HG03521 (cell line): ENCODE results near the gene DBT.
"Not testable (repeated sequence)": the region's sequence is repeated elsewhere in the genome, so short reads cannot be mapped to it uniquely, and the experiment has no call there.

ENCODE experiments used
- ATAC-seq: cut with Tn5 transposase; IDR thresholded peaks from one replicate; pipeline ENCODE4 v1.9.1; 2021; ENCODE audit warnings: mild to moderate bottlenecking, moderate library complexity; ENCODE audit not compliant: unreplicated experiment

DBT gene

DNA sequence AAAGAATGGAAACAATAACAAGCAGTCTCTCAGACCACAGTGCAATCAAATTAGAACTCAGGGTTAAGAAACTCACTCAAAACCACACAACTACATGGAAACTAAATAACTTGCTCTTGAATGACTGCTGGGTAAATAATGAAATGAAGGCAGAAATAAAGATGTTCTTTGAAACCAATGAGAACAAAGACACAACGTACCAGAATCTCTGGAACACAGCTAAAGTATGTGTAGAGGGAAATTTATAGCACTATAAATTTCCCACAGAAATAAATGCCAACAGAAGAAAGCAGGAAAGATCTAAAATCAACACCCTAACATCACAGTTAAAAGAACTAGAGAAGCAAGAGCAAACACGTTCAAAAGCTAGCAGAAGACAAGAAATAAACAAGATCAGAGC is 46.9 kb downstream of the DBT start:
- not testable (repeated sequence) for ATAC-seq

DNA sequence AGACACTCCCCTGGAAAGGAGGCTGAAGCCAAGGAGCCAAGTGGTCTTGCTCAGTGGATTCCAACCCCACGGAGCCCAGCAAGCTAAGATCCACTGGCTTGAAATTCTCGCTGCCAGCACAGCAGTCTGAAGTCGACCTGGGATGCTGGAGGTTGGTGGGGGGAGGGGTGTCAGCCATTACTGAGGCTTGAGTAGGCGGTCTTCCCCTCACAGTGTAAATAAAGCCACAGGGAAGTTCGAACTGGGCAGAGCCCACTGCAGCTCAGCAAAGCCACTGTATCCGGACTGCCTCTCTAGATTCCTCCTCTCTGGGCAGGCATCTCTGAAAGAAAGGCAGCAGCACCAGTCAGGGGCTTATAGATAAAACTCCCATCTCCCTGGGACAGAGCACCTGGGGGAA is 49.6 kb downstream of the DBT start:
- not testable (repeated sequence) for ATAC-seq

DNA sequence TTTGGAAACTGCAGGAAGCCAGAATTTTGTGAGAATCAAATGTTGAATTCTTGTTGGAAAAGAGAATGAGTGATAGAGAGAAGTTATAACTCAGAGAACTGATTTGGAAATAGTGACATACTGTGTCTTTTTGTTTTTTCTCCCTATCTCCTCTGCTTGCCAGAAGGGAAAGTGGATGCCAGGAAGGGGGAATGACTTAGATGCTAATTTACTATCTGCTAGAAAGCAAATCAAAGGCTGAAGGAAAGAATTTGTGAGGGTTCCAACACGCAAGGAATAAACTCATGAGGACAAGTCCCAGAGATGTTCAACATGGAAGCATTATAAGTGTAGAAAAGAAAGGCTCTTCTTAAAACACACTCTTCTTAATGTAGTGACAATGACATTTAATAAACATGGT is 51.0 kb downstream of the DBT start:
- no peak for ATAC-seq

DNA sequence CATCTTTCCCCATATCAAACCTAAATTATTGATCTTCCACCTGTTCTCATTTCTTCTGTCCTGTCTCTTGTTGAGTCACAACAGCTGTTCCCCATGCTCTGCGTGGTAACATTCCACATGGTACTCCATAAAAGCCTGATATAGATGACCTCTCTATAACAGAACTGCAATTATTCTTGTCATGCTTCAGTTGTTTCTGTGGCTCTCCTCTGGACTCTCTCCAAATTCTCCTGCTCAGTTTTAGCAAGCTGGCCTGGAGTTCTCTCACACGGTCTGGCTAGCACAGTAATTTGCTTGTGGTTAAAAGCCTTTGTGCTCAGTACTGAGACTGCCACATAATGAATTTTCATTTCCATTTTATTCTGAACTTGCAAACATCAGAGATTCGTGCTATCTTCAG is 61.0 kb downstream of the DBT start:
- no peak for ATAC-seq

DNA sequence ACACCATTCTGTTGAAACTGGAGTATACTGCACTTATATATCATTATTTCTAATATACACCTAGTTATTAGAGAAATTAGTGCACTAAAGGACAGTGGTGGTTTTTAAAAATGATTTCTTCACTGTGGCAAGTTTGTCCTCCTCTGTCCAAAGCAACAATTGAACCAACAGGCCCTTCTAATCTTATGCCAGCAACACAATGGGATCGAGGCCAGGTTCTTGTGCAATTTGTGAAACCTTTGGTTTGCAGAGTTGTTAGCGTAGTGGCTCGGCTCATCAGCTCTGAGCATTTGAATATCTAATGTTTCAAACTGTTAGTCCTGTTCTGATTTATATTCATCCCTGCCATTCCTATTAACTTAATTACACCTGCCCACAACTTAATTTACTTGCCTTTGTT is 61.7 kb downstream of the DBT start:
- ATAC-seq = no peak

DNA sequence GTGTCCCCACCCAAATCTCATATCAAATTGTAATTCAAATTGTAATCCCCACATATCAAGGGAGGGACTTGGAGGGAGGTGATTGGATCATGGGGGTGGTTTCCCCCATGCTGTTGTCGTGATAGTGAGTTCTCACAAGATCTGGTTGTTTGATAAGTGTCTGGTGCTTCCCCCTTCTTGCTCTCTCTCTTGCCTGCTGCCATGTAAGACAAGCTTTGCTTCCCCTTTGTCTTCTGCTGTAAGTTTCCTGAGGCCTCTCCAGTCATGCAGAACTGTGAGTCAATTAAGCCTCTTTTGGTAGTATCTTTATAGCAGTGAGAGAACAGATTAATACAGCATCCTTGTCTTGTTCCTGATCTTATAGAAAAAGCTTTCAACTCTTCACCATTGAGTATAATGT is 65.1 kb downstream of the DBT start:
- ATAC-seq = no peak

DNA sequence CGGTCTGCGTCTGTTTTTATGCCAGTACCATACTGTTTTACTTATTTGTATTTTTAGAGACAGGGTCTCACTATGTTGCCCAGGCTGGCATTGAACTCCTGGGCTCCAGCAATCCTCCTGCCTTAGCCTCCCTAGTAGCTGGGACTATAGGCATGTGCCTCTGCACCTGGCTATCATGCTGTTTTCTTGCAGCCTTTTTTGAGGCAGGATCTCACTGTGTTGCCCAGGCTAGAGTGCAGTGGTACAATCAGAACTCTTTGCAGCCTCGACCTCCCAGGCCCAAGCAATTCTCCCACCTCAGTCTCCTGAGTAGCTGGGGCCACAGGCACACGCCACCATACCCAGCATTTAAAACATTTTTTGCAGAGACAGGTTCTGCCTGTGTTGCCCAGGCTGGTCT is 66.3 kb downstream of the DBT start:
- ATAC-seq = no peak

DNA sequence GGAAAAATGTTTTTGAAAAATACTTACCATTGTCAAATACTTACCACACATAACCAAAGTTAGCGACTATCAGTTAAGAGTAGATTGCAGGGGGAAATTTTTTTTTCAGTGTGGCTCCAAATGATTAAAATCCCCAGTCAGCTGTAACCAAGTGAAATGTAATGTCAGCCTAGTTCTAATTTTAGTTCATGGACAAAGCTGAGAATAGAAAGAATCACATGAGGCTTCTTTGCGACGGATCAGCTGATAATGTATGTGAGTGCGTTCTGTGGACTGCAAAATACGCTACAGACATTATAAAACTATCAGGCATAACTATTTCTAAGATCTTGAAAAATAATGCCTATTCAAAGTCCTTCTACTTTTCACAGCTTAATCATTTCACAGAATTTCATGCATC is 71.5 kb downstream of the DBT start, which contains the start of gene LRRC39:
LRRC39 (minus strand) TSS at position 166 of the 400 bp plus-strand sequence. CDS start 9,740 bp downstream, outside the sequence.
- ATAC-seq = no peak

DNA sequence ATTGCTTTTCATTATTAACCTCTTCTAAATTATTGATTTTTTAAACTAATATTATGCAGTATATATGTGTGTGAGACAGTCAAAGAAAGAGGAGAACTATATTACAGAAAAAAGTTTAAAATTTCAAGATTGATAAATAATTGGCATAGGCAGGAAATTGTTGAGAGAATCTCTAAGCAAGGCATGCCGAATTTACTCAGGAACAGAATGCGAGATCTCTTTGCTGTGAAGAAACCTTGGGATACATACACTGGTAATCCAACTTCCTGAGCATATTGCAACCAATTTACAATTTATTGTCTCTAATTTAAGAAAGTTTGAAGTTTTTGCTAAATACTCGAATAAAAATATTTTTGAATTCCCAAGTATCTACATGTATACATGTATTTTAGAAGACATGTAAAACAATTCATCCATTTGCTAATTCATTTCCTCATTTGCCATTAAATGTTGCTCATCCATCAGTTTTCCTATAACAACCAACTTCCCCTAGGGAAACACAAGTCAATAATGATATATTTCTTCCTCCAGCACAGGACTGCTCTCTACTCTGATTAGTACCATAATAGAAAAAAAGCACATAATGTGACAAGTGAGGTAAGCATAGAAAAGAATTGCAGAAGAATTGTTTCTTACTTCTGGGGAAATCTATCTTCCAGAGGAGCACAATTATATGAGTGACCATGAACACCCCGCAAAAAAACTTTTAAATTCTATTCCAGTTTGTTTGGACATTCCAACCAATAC is 72.2 kb downstream of the DBT start:
- no peak for ATAC-seq

DNA sequence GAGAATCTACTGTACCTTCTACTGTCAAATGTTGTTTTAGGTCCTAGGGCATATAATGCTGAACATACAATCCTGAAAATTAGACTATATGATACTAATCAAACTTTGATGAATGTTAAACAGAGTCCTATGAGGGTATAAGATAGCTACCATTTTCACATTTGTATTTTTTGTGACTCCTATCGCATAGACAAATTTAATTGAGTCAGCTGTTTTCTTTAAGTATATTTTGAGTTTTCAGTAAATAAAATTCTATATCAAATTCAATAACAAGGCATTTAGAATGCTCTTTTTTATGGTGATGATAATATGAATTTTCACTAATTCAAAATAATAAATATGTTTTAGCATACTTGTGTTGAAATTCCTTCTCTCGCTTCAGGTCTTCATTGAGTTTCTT is 81.6 kb downstream of the DBT start:
- no peak for ATAC-seq

DNA sequence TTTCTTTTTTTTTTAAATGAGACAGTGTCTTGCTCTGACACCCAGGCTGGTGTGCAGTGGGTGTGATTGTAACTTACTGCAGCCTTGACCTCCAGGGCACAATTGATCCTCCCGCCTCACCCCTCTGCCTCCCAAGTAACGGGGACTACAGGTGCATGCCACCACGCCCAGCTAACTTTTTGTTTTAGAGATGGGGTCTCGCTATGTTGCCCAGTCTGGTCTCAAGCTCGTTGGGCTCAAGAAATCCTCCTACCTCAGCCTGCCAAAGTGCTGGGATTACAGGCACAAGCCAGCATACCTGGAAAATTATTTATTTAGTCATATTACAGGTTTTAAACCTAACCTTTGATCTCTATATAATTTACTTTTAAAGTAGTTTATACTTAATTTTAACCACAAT is 84.9 kb downstream of the DBT start:
- ATAC-seq = no peak

DNA sequence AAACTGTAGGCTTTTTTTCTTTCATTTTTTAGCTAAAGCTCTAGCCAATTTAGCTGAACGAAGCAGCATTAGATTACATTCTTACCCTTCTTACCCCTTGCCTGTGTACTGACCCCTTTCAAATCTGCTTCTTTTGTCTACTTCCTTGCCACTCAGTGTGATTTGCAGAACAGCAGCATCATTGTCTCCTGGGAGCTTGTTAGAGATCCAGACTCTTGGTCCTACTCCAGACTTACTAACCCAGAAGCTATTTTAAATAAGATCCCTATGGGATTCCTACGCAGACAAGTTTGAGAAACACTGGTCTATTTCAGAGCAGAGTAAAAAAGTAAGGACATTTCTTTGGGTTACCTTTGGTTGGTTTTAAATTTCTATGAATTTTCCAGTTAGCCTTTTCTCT is 85.4 kb downstream of the DBT start:
- ATAC-seq = no peak

DNA sequence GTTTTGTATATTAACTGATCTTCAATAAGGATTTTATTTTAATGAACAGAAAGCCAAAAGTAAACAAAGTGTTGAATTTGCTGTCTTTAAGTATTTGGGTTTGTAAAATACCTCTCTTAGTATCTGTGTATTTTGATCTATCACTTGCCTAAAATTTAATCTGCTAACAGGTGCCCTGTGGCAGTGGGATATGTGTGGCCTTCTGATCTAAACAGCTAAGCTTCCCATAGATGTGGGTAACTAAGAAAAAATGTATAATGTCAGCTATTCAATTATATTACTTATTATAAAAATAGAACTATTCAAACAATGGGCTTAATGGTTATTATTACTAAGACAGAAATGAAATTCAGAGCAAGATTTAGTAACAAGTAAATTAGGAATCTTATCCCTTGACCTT is 86.8 kb downstream of the DBT start:
- ATAC-seq = no peak

DNA sequence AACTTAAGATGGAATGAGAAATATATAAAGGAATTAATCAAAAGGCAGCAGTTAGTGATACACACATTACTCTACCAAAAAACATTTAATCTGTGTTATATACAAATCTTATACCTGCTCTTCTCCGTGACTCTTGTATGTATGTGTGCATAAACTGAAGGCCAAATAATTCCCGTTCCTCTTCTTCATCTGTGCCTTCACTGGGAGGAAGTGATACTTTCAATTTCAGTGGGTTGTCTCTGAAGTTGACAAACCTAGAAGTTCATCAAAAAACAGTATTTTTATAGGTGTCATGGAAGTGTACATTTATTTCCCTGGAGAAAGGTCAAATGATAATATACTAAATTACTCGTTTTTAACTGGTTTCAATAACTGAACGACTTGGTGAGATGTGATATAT is 97.4 kb downstream of the DBT start:
- no peak for ATAC-seq

DNA sequence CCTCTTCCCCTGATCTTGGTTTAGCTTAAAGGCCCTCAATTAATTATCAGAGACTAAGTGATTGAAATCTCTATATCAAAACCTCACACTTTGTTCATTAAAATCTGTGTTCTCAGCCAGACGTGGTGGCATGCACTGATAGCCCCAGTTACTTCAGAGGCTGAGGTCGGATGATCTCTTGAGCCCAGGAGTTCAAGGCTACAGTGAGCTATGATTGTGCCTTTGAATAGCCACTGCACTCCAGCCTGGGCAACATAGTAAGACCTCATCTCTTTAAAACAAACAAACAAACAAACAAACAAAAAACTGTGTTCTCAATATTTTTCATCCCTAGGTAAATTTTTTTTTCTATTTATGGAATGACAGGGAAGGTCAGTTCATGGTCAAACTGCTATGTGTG is 98.0 kb downstream of the DBT start:
- ATAC-seq = no peak

DNA sequence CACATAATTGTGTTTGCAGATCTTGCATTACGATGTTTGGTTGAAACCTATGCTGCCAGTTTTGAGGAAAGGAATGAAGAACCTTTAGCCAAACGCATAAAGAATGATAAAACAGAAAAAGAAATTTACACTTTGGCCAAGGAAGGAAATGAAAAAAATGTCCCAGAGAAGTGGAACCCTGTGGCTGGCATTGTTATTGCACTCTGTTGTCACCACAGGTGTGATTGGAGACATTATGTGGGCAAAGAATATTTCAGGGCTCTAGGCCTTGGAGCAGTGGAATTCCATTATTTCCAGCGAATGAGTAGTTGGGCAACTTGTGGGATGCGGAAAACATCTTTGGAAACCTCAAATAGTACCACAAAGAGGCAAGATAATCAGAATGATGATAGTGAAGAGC is 101.8 kb downstream of the DBT start:
- no peak for ATAC-seq

DNA sequence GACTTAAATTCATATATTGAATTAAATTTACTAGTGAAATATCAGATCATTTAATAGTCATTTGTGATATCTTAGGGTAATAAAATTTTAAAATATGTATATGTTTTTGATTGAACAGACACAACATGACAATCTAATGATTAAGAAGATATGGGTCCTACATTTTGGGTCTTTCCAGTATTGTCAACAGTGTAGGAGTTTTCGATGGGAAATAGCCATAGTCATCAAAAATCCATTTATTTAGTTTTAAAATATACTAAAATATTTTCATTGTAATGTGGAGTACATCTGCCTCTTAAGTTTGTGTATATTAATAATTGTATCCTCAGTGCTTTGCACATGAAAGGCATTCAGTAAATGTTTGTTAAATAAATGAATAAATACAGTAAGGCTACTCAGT is 102.7 kb downstream of the DBT start:
- ATAC-seq = no peak

DNA sequence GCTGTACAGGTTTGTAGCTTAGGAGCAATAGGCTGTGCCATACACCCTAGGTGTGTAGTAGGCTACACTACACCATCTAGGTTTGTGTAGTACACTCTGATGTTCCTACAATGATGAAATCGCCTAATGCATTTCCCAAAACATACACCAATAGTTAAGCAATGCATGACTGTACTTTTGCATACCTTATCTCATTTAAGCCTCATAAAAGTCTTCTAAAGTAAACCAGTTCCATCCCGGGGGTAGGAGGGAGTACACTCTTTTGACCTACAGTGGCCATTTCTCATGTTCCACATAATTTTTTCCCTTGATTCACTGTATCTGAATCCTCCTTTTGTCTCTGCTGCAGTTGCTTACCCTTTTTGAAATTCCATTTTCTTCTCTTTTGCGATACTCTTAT is 104.5 kb downstream of the DBT start:
- ATAC-seq = no peak

DNA sequence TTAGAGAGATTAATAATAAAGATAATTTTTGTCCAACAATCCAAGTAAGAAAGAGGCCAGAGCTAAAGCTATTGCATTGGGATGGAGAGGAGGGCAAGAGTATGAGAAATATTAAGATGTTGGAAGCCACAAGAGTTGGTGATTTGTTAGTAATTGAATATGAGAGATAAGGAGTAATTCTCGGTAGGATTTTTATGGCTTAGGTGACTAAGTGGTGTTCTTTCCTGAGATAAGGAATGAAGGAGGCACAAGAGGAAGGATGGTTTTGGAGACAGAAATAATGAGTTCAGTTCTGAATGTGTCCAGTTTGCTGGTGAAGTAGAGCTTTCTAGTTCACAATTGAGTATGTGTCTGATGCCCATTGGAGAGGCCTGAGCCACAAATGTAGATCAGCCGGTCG is 107.3 kb downstream of the DBT start:
- ATAC-seq = no peak

DNA sequence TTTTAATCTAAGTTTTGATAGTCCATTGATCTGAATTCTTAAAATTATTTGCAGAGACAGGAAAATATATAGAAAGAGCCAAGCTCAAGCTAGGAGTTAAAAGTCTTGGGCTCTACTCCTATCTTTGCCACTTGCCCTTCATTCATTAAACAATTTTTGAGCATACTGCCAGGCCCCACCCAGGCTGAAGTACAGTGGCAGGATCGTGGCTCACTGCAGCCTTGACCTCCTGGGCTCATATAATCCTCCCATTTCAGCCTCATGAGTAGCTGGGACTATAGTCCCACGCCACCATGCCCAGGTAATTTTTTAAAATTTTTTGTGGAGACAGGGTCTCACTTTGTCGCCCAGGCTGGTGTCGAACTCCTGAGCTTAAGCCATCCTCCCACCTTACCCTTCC is 108.4 kb downstream of the DBT start:
- no peak for ATAC-seq

DNA sequence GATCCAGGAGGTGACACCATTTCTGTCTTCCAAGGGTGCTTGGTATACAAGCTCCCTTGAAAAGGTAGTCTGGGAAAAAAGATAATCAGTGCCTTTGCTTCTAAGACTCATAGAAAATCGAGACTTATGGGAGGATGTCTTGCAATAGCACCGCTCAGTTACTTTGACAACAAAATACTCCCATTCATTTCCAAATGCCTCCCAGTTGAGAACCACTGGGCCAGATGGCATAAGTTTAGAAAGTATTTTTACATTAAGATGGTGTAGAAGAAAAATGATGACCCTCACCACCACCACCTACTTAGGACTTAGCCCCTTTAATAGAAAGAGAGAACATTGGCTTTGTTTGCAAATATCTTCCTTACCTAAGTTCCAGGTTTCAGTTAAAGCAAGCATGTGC is 112.0 kb downstream of the DBT start:
- no peak for ATAC-seq
